NCI-H446 treated with DMSO at 0.1 percent for 48 hours (cell line): ENCODE measurements around the gene KCNQ1.

Source experiments
- DNase-seq: peaks from one replicate; lab custom pipeline; 2025; lab: John Stamatoyannopoulos, UW

The KCNQ1 gene

GRCh38 chr11:2747248-2748027 lies 302.6 kb downstream of the KCNQ1 start:
- no peak for DNase-seq

- DNase-seq: no peak
These were observed 303.4 kb downstream of the KCNQ1 start for GRCh38 chr11:2748061-2748813.

GRCh38 chr11:2748814-2749554 lies 304.2 kb downstream of the KCNQ1 start:
- no peak for DNase-seq

GRCh38 chr11:2750101-2750681 lies 305.4 kb downstream of the KCNQ1 start:
- DNase-seq: no peak

- DNase-seq: no peak
These were observed 306.1 kb downstream of the KCNQ1 start for GRCh38 chr11:2750682-2751522.

- DNase-seq: no peak
These were observed 306.9 kb downstream of the KCNQ1 start for GRCh38 chr11:2751523-2752203.

- no peak for DNase-seq
These were observed 307.5 kb downstream of the KCNQ1 start for GRCh38 chr11:2752204-2752770.

GRCh38 chr11:2752923-2753322 lies 308.1 kb downstream of the KCNQ1 start:
- no peak for DNase-seq

GRCh38 chr11:2754008-2754407 lies 309.2 kb downstream of the KCNQ1 start:
- no peak for DNase-seq

- no peak for DNase-seq
These were observed 310.3 kb downstream of the KCNQ1 start for GRCh38 chr11:2755071-2755470.

- DNase-seq: no peak
These were observed 313.9 kb downstream of the KCNQ1 start for GRCh38 chr11:2758751-2759150.

GRCh38 chr11:2759228-2760195 lies 314.7 kb downstream of the KCNQ1 start:
- no peak for DNase-seq

- DNase-seq: no peak
These were observed 315.5 kb downstream of the KCNQ1 start for GRCh38 chr11:2760196-2760871.

GRCh38 chr11:2761131-2762030 lies 316.6 kb downstream of the KCNQ1 start:
- no peak for DNase-seq

- no peak for DNase-seq
These were observed 317.2 kb downstream of the KCNQ1 start for GRCh38 chr11:2762031-2762380.

- no peak for DNase-seq
These were observed 317.6 kb downstream of the KCNQ1 start for GRCh38 chr11:2762451-2762850.

GRCh38 chr11:2763984-2764383 lies 319.2 kb downstream of the KCNQ1 start:
- DNase-seq: no peak

GRCh38 chr11:2765491-2765890 lies 320.7 kb downstream of the KCNQ1 start:
- DNase-seq: no peak
